Neural progenitor cell (in vitro differentiated cells): ENCODE results near the gene RNF34.

Source experiments
- CTCF ChIP-seq: fragments of 200-600 bp; sonication (generic); IDR thresholded peaks from 2 replicates; pipeline ENCODE4 v1.5.1; 2017; ENCODE audit warnings: antibody characterized with exemption, mild to moderate bottlenecking
- EZH2phosphoT487 ChIP-seq: fragments of 200-600 bp; sonication (generic); IDR thresholded peaks from 2 replicates; pipeline ENCODE4 v1.6.1; 2017; ENCODE audit warnings: antibody characterized with exemption

GRCh38 chr12:121423253-121423652 is 23.3 kb downstream of the RNF34 start:
- TF ChIP-seq CTCF: no peak
- no peak for TF ChIP-seq EZH2phosphoT487
